SU-DHL-6 (cell line): ENCODE data around the gene MRM1.

Experiments used
- CTCF ChIP-seq: fragments of 200-600 bp; sonication (generic); IDR thresholded peaks from one replicate; pipeline ENCODE4 v1.5.1; 2017; ENCODE audit warnings: antibody characterized with exemption, mild to moderate bottlenecking, low read length, moderate library complexity; ENCODE audit not compliant: insufficient read depth, poor library complexity, severe bottlenecking
- EZH2phosphoT487 ChIP-seq: fragments of 200-600 bp; sonication (generic), shearing (Covaris generic); conservative IDR thresholded peaks from 2 replicates; pipeline ENCODE4 v1.6.1; 2018; ENCODE audit warnings: mild to moderate bottlenecking, antibody characterized with exemption, low read length, moderate library complexity, mixed read lengths

- TF ChIP-seq CTCF (no peak), EZH2phosphoT487 (no peak)
Measured at GRCh38 chr17:36616061-36617029, 15.0 kb downstream of the MRM1 start.
